RWPE1 (cell line): ENCODE results near the gene CERS6.

ENCODE experiments used
- CTCF ChIA-PET: fragments of 350-600 bp; sonication (Branson Sonifier 250); formaldehyde crosslinking; extraction: SDS; loops from one replicate; lab custom pipeline; 2021; lab: Yijun Ruan, JAX
- POLR2A ChIA-PET: fragments of 400-600 bp; formaldehyde crosslinking; extraction: SDS; loops from one replicate; lab custom pipeline; 2020; ENCODE audit warnings: antibody characterized with exemption; ENCODE audit not compliant: low non-redundant PET; lab: Yijun Ruan, JAX
- DNase-seq: peaks from one replicate; pipeline ENCODE4 v3.0.0; 2012; ENCODE audit warnings: low spot score
- H3K27ac ChIP-seq: fragments of 450-650 bp; 2 replicates; pipeline ENCODE4 v1.5.1; 2017
- TF ChIP-seq, protein P1 (sequence below): fragments of 450-650 bp; conservative IDR thresholded peaks from 2 replicates; pipeline ENCODE4 v1.5.1; 2017; ENCODE audit warnings: low read depth, mild to moderate bottlenecking

CERS6 gene

DNA sequence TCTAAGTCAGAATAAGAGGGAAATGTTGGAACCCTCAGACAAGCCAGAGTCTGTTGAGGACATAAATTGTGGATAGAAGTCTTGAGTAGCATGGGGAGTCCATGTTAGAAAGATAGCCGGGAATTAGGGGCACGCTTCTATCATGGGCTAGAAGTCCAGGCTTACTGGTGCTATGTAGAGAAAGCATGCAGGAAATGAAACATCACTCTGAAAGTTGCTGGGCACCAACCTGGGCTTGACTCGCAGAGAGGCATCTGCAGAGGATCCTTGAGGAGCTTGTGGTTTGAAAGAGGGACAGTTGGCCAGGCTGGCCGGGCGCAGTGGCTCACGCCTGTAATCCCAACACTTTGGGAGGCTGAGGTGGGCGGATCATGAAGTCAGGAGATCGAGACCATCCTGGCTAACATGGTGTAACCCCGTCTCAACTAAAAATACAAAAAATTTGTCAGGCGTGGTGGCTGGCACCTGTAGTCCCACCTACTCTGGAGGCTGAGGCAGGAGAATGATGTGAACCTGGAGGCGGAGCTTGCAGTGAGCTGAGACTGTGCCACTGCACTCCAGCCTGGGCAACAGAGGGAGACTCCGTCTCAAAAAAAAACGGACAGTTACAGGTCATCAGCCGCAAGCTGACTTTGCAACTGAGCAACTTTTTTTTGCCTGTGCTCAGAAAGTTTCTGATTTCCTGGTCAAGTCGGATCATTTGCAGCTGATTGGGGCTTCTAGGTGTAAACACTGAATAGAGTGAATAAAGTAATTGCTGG, 24.9 kb downstream of the CERS6 start:
- TF ChIP-seq, protein P1, sequence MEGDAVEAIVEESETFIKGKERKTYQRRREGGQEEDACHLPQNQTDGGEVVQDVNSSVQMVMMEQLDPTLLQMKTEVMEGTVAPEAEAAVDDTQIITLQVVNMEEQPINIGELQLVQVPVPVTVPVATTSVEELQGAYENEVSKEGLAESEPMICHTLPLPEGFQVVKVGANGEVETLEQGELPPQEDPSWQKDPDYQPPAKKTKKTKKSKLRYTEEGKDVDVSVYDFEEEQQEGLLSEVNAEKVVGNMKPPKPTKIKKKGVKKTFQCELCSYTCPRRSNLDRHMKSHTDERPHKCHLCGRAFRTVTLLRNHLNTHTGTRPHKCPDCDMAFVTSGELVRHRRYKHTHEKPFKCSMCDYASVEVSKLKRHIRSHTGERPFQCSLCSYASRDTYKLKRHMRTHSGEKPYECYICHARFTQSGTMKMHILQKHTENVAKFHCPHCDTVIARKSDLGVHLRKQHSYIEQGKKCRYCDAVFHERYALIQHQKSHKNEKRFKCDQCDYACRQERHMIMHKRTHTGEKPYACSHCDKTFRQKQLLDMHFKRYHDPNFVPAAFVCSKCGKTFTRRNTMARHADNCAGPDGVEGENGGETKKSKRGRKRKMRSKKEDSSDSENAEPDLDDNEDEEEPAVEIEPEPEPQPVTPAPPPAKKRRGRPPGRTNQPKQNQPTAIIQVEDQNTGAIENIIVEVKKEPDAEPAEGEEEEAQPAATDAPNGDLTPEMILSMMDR: no peak
- no peak overlapping the region for H3K27ac ChIP-seq
- no peak for DNase-seq
- ChIA-PET CTCF (interaction anchor here (0.7 kb wide), 1 partner anchor 391 kb away, joined by 3 read pairs; no protein-coding TSS in a partner anchor), POLR2A (no interaction called here)

DNA sequence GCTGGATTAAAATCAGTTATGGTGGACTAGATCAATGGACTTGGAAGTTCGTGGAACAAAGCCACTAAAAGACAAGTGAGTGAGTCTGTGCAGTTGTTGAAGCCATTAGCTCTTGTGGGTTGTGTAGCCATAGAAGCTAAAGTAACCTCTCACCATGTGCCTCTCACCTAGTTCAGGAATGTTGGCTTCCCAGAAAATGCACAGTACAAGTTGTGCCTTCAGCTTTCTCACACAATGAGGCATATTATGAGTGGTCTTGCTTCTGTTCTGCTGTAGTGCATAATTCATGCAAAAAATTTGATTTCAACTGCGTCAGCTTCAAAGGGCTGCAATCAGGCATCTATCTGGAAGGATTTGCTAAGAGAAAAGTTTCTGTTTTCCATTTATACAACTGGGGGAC, 26.2 kb downstream of the CERS6 start:
- ChIA-PET CTCF (no interaction called here), POLR2A (no interaction called here)
- no peak overlapping the region for H3K27ac ChIP-seq
- TF ChIP-seq, protein P1: no peak
- DNase-seq: no peak

DNA sequence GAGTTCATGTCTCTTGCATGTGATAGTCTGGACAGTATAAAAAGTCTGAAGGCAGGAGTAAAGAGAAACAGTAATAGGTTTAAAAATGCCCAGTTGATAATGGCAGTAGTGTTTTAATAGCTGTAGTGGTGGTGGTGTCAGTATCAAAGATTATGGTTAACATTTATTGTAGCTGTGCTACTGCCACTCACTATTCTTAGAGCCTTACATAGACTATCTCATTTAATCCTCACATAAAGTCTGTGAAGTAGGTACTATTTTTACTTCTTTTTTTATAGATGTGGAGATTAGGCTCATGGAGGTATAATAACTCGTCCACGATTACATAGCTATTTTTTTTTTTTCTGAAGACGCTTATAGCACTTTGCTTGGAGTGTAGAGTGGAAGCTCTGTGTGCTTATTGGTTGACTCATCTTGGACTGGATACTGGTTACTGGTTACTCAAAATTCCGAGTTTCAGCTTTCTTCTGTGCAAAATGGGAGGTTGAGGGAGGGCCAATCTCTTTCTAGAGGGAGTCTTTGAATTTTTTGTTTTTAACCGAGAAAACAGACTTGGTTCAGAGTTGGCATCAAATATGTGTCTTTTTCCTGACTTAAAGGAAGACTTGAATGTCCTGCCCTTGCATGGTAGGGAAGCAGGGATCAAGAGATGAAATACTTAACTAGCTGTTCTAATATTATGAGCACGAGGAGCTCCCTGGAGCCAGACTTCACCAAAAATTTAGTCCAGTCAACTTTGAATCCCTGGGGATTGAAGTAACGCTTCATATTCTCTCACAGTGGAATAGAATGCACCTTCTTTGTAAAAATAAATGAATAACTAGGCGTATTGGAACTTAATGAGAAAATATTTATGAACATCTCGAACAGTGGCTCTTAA, 27.1 kb downstream of the CERS6 start:
- CTCF ChIA-PET: interaction anchor here (0.6 to 0.8 kb wide), 3 partner anchors 8 to 393 kb away, joined by 3 to 4 read pairs (median 4); no protein-coding TSS in a partner anchor
- H3K27ac ChIP-seq: no peak overlapping the region
- DNase-seq: no peak
- POLR2A ChIA-PET: no interaction called here
- TF ChIP-seq, protein P1: no peak

DNA sequence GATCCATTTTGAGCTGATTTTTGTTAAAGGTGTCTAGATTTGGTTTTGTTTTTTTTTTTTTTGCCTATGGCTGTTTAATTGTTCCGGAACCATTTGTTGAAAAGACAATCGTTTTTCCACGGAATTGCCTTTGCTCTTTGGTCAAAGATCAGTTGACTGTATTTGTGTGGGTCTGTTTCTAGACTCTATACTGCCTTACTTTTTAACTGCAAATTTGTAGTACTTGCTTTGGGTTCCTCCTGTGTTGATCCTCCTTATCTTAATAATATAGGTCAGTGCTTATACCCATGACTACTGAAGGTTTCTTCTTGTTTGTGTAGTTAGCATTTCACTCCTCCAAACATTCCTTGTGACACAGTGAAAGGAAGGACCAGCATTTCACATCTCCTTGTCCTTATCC, 30.4 kb downstream of the CERS6 start:
- ChIA-PET POLR2A (no interaction called here), CTCF (interaction anchor here (0.7 kb wide), 1 partner anchor 35 kb away, joined by 4 read pairs; no protein-coding TSS in a partner anchor)
- TF ChIP-seq, protein P1: no peak
- DNase-seq: no peak
- H3K27ac ChIP-seq: no peak overlapping the region

DNA sequence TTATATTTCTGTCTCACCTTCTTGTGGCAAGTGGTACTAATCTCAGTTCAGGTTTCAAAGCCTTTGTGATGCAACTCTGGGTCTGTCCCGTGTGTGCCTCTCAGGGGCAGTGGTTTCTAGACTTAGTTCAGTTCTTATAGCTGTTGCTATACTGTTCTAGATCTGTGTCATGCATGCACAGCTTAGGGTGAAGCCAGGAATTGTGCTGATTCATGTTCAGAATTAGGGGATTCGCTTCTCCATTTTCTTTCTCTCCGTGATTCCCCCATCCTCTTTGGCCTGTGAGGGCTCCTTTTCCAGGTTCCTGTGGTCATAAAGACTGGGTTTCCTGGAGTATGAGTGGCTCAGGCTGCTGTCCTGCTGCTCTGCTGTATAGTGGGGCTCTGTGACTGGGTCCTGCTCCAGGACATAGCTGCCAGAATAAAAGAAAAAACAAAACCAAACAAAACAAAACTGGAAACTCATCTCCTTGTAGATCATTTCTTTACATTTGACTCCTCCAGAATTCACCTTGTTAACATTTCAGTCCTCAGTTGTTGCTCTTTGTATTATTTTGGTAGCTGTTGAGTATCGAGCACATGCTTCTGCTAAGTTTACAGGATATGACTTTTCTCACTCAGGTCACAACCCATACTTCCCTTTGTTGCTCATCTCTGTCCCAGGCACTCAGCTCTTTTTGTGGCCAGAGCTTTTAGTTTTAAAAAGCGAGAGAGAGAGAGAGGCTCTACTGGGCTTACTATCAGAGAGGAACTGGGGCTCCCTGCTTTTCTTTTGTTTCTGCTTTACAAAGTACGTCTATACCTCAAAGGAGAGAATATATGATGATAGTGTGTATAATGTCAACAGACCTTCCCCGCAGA, 34.2 kb downstream of the CERS6 start:
- TF ChIP-seq, protein P1: no peak
- POLR2A ChIA-PET: no interaction called here
- peak; percentile 9 for DNase-seq
- H3K27ac ChIP-seq: no peak overlapping the region
- CTCF ChIA-PET: no interaction called here
